HG02884 (cell line): ENCODE measurements around the gene LSS.

Experiments
- ATAC-seq: cut with Tn5 transposase; IDR thresholded peaks from one replicate; pipeline ENCODE4 v1.9.1; 2021; ENCODE audit warnings: mild to moderate bottlenecking, moderate library complexity; ENCODE audit not compliant: unreplicated experiment

LSS gene

DNA sequence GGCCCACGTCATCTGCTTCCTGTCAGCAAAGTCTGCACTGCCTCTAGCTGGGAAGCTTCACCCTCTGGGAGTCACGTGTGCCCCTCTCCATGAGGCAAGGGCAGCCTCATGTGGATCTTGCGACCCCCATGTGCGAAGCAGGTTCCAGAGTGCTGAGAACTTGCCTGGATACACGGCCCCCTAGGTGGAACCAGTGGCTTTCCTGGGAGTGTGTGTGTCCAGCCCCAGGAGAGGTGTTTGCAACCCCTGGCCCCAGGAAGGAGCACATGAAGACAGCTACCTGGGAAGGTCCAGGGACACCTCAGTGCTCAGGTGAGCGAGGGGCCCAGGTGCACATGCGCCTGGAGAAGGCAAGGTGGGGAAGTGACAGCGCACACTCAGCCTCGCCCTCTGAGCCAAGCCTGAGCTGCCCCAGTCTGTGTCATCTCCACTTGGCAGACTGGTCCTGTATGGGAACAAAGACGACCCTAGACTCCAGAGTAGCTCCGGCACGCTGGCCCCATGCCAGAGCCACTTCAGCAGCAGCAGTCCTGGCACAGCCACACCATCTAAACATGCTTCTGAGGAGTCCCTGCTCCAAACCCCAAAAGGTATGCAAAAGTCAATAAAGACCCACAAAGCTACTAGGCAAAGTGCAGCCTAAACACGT, 8.9 kb downstream of the LSS start:
- ATAC-seq: no peak

DNA sequence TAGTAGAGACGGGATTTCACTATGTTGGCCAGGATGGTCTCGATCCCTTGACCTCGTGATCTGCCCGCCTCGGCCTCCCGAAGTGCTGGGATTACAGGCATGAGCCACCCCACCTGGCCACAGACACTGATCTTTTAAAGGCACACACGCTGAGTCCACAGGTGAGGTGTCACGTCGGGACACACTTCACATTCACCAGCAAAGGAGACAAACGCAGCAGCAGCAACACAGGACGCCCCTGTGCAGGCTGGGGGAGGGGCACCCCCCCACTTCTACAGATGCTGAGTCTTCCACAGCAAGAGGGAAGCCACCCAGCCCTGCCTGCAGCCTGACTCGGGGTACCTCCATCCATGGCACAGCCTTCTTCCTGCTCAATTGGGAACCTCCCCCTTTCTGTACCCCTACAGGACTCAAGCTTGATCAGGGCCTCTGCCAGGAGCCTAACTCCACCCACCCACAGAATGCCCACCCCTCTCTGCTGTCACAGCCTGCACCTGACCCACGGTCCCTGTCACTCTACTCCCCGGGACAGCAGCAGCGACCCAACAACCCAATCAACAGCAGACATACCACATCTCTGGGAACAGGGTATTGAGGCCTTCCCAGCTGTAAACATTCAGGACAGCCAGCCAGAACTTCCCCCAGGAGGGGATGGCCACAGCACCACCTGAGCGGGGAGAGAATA, 9.5 kb downstream of the LSS start:
- ATAC-seq: no peak

DNA sequence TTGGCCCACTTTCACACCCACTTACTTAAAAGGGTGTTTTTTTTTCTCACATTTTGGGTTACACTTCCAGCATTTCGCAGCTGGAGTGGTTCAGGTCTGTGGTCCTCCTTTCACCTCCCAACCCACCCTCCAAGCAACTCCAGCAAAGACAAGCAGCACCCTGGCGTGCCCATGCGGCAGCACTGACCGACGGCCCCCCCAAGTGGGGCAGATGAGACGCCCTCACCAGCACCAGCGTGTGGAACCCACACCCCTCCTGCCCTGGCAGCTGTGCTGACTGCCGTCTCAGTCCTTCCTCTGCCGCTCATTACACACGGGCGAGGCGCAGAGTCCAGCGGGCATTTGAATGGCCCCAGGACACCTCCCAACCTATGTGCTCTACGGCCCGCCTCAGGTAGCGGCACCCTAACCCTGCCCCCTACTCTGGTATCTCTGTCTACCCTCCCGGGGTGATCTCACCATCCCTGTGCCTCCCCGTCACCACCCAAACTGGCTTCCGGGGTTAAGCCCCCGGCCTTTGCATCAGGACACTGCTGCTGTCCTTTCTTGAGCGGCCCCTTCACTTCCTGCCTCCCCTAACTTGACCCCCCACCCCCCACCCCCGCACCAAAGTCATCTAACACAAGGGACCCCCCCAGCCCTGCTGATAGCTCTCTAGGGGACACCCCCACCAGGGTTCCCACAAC, 10.9 kb downstream of the LSS start:
- ATAC-seq: no peak

DNA sequence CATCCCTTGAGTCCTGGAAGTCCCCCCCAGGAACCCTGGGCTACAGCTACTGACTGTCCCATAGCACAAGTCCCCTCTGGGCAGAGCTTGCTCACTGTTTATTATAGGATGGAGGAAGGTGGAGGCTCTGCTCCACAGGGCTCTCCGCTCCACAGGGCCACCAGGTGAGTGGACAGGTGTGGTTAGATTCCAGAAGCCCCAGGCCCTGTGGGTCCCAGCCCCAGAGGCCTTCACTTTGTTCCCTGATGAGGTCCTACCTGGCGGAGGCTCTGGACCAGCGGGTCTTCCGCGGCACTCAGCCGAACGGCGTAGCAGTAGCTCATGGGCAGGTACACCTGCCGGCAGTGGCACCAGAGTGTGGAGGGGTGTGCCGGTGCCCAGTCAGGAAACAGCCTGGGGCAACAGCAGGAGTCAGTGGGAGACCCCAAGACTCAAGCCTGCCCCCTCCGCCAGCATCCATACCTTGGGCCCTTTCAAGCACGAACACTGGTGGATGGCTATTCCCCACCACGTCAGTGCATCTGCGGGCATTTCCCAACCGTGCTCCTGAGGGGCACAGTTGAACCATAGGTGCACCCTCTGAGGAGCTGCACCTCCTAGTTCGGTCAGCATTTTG, 12.3 kb downstream of the LSS start:
- ATAC-seq: no peak

DNA sequence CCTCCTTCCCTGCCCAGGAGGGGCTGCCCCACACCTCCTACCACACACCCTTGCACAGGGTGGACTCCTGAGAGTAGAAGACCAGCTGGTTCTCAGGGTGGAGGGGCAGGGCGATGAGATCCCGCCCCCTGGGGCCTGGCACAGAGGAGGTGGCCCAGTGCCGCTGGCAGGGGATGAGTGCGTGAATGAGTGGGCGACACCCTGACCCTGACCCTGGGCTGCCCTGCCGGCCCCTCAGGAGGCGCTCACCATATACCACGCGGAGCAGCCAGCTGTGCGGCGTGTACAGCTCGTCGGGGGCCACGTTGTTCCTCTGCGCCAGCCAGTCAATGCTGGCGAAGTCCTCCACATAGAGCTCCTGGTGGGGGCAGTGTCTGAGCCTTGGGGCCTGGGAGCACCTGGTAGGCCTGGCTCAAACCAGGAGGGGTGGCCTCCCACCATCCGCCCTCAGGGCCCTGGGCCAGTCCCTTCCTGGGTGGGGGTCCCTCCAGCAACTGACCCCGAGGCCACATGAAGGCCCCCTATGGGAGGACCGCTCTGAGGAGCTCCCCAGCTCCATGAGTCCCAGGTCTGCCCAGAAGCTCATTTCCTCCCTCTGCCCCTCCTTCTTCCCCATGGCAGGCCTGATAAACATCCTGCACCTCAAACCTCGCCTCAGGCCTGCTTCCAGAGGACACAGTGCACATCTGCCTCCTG, 13.0 kb downstream of the LSS start:
- no peak for ATAC-seq

DNA sequence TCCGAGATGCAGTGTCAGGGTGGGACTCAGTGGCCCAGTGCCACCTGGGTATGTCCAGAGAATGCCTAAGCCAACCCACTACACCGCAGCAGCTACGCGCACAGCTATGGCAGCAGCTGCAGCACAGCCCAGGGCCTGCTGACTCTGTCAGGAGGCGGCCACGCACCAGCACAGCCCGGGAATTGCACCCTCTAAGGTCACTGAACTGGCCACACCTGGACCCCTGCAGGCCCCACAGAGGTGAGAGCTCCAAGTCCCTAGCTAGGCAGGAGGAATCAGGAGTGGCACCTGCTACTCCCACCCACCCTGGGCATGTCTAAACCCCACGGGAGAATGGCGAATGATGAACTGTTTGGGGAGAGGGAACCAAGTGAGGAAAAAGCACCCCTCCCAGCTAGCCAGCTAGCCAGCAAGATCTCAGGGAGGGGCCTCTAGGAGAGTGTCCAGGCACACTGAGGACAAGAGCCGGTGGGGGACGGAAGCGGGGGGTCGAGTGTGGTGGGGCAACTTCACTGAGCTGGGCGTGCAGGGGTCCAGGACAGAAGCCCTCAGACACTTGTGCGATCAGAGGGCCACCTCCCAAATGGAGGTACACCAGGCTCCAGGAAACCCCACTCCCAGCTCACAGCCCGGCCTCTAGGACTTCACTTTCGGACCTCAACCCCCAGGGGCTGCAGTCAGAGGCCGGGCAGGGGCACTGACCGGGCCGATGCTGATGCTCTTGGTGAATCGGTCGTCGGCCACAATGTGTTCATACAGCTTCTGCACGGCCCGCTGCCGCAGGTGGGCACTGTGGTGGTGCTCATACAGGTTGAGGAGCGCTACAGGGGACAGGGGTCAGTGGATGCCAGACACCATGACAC, 13.9 kb downstream of the LSS start:
- no peak for ATAC-seq

DNA sequence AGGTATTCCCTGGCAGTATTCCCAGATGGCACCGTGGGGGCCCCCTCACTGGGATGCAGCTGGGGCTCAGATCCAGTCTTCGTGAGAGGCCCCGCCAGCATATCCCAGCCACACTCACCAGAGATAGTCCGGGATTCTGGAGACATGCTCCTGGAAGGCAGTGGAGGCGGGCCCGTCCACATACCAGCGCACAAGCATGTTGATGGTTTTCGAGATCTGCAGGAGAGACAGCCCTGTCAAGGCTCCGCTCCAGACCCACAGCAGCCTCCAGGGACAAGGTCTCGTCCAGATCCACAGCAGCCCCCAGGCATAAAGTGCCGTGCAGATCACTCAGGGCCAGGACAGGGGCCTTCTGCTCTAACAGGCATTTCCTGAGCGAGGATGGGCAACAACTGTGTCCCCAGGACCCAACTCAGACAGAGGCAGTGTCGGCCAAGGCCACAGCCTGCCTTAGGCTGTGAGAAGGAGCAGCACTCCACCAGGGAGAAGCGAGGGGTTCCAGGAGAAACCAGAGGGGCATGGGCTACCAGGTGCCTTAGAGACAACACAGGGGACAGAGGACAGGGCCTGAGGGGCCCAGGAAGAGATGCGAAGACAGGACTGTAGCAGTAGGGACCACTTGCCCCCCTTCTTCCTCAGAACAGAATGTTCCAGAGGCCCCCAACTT, 14.8 kb downstream of the LSS start:
- no peak for ATAC-seq

DNA sequence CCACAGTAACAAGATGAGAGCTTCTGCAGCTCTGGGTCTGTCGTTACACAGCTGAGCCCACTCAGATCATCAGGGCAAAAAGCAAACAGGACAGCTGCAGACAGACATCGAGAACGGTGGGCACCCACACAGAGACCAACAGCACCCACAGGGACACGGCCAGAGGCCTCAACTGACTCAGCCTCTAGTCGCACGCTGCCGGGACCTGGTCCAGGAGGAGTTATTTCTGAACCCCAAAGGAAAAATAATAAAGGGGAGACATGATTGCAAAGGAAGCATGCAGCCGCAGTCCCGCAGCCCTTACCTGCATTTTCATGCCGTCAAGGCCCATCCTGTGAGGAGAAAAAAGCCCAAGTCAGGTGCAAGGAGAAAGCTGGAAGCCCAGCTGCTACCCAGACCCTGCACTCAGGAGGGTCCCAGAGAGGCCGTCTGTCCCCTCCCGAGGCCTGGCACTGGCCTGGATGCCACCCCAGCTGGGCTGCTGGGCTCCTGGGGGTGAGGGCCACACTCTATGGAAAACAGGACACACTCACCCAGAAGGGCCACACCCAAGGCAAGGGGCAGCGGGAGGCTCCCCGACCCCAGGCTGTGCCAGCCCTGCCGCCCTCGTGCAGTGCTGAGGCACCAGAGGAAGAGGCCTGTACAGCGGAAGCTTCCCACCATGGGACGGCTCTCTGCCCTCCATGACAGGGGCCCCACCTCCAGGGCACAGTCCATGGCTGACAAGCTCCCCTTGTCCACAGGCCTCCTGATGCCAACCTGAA, 15.7 kb downstream of the LSS start:
- ATAC-seq: no peak

DNA sequence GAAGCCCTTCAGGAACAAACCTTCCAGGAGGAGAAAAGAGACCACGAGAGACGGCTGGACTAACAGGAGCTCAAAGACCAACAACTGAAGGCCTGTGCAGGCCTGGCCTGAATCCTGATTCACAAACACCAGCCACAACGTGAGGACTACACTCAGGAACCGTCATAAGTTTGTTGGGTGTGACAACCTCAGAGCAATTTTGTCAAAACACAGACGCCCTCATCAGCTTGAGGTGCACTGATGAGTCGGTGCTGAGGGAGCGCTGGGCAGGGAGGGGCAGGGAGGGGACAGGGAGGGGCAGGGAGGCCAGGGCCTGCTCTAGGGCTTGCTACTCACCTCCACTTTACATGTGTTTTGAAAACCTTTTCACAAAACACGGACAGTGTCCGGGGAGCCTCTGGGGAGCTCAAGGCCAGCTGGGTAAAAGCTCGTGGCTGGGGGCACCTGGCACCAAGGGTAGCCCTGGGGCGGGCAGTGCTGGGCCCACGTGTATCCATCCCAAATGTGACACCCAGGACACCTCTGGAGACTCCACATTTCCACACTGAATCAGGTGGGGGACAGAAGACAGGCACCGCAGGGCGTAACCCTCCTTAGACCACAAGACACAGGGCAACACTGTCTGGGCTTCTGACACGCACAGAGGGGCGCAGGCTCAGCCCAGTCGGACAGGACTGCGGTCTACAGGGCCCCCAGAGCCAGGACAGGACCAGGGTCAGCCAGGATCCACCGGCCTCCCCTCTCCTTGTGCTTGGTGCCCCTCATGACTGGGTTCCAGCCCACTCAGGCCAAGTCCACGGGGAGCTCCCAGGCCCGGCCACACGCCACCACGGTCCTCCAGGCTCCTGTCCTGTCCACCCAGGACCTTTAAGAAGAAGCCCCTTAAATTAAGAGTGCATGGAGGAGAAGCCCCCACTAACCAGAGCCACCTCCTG, 16.5 kb downstream of the LSS start:
- no peak for ATAC-seq

DNA sequence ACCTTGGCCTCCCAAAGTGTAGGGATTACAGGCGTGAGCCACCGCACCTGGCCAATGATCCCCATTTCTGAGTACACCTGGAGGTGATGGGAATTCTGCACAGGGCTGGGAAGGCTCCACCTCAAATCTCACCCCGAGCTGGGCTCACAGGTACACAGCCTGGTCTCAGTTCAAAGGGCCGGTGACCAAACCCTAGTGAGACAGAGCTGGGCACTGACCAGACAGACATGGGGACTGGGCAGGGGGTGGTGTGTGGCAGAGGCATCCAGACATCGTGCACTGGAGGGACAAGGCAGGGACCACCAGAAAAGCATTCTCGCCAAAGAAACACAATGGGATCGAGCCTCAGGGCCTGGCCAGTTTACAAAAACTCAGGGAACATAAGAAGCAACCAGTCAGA, 17.2 kb downstream of the LSS start:
- no peak for ATAC-seq

DNA sequence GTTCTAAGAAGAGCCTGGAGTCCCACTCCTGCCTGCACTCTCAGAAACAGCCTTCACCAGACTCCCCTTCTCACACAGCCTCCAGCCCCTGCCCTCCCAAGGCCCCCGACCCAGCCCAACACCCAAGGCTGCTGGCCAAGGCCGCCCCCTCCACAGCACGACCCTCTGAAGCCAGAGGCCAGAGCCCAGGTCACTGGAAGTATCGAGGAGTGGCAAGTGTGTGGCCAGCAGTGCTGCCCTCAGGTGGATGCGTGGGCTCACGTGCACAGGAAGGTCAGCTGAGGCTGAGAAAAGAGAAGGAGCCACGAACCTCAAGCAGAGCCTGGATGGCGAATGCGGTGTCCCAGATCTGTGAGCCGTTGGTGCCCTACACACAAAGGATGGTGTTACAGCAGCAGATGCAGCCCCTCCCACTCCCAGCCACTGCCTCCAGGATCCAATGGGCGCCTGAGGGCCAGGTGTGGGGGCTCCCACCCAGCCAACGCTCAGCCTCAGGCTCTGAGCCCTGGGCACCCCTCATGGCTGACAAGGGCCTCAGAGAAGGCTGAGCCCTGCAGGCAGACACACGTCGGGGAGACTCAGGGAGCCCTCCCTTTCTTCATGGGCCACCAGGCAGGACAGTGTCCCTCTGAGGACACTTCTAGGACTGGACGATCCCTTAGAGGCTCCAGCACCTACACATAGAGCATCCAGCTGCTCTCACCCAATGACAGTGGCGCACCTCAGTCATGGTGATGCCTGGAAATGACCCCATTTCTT, 18.0 kb downstream of the LSS start:
- ATAC-seq: no peak

DNA sequence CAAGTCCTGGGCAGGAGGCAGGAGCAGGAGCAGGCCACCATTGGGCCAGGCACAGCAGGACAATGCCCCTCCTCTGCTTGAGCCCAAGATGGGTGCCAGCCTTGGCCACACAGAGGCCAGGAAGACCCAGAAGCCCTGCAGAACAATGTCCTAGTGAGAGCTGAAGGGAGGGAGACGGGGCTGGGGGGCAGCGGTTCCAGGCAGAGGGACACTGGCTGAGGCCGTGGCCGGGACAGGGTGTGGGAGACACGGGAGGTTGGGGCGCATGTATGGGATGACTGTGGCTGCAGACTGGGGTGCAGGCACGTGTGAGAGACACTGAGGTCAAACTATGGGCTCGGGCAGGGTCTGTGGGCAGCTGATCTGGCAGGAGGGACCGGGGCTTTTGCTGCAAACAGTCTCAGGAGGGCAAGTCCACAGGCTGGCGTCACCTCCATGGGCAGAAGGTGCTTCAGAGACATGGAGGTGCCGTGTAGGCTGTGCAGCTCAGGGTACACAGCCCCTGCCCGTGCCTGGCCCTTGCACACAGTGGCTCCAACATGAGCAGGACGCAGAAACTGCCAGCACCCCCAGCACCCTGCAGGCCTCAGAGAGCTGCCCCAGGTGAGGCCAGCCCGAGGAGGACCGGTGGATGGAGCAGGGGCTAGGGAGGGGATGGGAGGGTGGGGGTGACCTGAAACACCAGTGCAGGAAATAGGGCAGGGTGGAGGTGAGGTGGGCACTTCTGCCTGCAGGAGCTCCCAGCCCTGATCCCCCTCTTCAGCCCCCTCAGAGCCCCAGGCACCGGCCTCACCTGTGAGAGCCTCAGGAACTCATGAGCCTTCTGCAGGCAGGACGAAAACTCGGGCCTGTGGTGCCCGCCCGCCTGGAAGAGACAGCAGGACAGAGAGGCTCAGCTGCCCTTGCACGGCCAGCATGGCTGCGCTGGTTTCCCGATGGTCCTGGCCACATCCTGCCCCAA, 19.5 kb downstream of the LSS start:
- ATAC-seq: no peak

DNA sequence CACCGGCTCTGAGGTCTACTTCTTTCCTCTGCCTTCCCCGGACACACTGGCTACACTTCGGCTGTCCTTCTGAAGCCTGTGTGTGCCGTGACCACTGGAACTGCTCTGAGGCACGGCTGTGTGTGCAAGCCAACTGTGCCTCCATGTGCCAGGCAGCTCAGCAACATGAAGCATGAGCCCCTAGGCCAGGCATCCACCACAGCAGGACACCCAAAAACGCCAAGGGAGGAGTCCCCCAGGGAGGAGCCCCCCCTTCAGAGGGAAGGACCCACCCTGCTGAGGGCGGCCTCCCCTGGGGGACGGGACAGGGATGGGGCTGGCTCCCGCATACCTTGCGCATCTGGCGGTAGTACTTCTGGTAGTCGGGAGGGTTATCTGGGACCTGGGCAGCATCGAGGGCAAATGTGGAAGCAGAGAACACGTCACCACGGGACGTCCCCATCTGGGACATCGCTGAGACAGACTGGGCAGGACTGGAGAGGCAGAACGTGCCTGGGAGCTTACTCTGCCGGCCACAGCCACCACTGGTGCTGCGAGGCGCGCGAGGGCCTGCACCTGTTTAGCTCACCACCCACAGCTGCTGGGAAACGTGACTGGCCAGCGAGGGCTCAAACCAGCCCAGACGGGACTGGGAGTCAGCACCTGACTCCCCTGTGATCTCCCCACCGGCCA, 20.5 kb downstream of the LSS start:
- no peak for ATAC-seq

DNA sequence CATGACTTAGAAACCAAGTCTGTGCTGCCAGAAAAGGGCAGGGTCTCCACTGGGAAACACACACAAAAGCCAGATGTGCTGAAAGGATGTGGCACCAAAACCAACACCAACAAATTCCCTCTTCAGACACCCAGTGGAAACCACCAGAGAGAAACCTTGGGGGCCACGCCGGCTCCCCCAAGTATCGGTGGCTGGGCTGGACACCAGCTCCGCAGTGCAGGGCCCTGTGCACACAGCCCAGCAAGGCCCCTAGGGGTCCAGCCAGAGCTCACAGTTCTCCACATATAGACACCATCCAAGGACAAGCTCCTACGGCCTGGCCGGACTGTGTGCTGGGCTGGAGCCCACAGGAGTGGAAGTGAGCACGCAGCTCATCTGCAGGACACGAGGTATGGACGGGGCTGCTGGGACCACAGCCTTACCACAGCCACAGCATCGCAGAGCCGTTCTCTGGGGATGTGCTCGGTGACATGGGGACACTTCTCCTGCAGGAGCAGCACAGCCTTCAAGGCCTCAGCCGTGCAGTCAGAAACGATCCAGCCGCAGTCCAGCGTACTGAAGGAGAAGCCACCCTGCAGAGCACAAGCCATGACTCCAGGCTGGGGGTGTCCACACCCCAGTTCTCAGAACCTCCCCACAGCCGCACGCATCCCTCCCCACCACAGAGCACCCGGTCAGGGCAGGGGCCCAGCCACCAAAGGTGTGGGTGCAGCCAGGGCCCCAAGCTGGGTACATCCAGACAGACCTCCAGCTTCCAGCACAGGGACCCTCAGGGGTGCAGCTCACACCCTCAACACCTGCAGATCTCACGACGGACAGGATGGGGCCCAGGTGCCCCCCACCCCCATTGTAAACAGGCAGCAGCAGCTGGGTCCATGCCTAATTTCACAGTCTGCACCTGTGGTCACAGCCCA, 21.3 kb downstream of the LSS start:
- ATAC-seq: no peak
